Measurements from ENCODE around the gene HOXB8. TPM values are rescaled to one million over a fixed set of nuclear protein-coding genes. Genes with fewer than 3 reads are reported as not detected.

Gene HOXB8
- total RNA-seq, 4 donors from 2014 or later: 0.75 TPM; not detected in 3

- TF ChIP-seq, protein P1, sequence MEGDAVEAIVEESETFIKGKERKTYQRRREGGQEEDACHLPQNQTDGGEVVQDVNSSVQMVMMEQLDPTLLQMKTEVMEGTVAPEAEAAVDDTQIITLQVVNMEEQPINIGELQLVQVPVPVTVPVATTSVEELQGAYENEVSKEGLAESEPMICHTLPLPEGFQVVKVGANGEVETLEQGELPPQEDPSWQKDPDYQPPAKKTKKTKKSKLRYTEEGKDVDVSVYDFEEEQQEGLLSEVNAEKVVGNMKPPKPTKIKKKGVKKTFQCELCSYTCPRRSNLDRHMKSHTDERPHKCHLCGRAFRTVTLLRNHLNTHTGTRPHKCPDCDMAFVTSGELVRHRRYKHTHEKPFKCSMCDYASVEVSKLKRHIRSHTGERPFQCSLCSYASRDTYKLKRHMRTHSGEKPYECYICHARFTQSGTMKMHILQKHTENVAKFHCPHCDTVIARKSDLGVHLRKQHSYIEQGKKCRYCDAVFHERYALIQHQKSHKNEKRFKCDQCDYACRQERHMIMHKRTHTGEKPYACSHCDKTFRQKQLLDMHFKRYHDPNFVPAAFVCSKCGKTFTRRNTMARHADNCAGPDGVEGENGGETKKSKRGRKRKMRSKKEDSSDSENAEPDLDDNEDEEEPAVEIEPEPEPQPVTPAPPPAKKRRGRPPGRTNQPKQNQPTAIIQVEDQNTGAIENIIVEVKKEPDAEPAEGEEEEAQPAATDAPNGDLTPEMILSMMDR (IDR thresholded peaks at IDR 0.05; ENCODE audit: low read depth): no peak
These were observed 20.4 kb downstream of the HOXB8 start for GRCh38 chr17:48594538-48595277.

DNA sequence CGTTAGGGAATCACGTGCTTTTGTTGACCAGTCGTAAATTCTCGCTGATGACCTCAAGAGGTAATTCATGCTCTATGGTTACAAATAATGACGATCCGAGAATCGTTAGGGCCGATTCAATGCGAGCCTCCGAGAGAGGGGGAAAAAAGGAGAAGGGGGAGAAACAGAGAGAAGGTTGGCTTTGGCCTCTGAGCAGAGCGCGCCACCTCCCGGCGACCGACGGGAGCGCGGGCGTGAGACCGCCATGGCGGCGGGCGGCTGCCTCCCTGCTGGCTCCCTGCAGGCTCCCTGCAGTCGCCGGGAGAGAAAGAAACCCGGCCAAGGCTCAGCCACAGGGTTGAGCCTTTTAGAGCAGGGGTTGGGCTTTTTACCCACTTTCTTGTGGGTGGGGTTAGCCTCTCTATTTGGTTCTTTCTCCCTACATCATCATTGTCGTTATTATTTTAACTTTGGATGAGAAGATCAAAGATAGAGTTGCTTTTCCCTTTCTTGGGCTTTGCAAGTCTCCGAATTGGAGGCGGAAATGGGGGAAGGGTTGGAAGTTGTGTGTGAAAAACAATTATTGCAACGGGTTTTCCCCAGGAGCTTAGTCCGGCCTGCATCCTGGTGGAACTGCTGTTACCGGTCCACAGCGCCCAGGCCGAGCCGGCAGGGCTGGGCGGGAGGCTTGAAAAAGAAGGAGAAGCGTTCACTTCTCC is 21.1 kb downstream of the HOXB8 start:
- TF ChIP-seq, protein P1 (IDR thresholded peaks at IDR 0.05; ENCODE audit: low read depth): no peak

- TF ChIP-seq, protein P1 (IDR thresholded peaks at IDR 0.05; ENCODE audit: low read depth): no peak
These were observed 21.8 kb downstream of the HOXB8 start, which contains the start of gene HOXB5 for GRCh38 chr17:48593126-48593829. Gene HOXB5, minus strand, starts transcription at chr17:48593779. Its CDS starts 97 bp downstream, at chr17:48593682.

DNA sequence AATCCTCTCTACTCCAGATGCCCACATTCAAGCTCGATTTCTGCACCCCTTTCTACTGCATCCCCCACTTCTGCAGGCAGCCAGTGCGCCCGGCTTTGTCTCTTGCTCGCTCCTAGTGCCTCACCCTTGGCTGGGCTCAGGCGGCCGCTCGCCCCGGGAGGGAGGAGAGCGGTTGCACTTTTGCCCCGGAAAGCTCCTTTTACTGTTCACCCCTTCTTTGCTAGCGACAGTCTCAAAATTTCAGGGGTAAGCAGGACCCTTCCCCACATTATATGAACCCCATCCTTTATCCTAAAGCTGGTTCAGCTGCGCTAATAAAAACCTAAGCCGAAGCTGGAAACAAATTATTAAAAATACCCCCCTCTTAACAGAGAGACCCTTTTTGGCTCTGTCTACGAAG is 22.5 kb downstream of the HOXB8 start:
- TF ChIP-seq, protein P1 (IDR thresholded peaks at IDR 0.05; ENCODE audit: low read depth): no peak

GRCh38 chr17:48592057-48592514 is 23.0 kb downstream of the HOXB8 start:
- TF ChIP-seq, protein P1 (IDR thresholded peaks at IDR 0.05; ENCODE audit: low read depth): no peak

DNA sequence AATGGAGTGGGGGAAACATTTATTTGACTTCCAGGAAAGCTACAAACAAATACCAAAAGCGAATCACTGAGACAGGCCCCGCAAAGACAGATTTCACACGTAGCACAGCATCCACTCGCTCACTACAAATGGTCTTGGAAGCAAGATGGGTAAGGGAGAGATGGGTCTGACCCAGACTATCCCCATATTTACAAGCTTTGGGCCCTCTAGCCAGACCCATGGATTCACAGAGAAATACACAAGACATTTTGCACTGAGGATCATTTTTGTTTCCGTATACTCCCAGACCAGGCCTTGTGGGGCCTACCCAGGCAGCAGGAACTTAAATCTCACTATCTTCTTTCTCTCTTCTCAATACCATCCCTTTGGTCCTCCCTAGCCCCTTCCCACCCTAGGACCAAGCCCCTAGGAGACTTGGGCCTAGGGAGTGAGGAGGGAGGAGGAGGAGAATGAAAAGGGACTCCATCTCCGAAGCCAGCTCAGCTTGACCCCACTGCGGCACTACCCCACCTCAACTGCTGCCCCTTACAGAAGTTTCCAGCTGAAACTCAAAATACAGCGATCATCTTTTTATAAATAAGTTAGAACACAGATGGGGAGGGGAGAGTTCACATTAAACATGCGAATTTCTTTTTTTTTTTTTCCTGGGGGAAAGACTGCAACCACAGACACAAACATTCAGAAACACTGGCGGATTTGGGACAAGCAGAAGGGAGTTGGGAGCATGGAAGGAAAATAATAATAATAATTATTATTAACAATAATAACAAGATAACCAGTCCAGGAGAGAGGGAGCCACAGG is 23.6 kb downstream of the HOXB8 start:
- TF ChIP-seq, protein P1 (IDR thresholded peaks at IDR 0.05; ENCODE audit: low read depth): no peak
